Peyer's patch (tissue), 4 donors: ENCODE data around the gene SCN11A.

Experiments used
- CTCF ChIP-seq, 6 experiments: fragments of 450-650 bp in 4 of 6; fragments of 200-600 bp in 2 of 6; sonication (generic) in 1 of 6; IDR thresholded peaks; one replicate each; pipeline ENCODE4 v1.5.1; 2017 to 2019; ENCODE audit warnings: antibody characterized with exemption in 6 of 6, mild to moderate bottlenecking in 3 of 6, moderate library complexity in 1 of 6
- POLR2A ChIP-seq, 2 donors: fragments of 450-650 bp; IDR thresholded peaks; one replicate each; pipeline ENCODE4 v1.5.1; 2017; ENCODE audit warnings: antibody characterized with exemption in 2 of 2, mild to moderate bottlenecking in 2 of 2, moderate library complexity in 2 of 2

- TF ChIP-seq POLR2A (IDR thresholded peaks at IDR 0.05) (no peak), CTCF (IDR thresholded peaks at IDR 0.05) (no peak)
Observed at GRCh38 chr3:39082666-39083313, 31.0 kb upstream of the SCN11A start.
